Muscle layer of duodenum (tissue), 2 donors: ENCODE results near the gene ZDHHC11.
"Not testable (repeated sequence)": the region's sequence is repeated elsewhere in the genome, so short reads cannot be mapped to it uniquely, and the experiment has no call there.

Source experiments
- H3K27ac ChIP-seq: one replicate; pipeline ENCODE4 v1.7.0; 2013; ENCODE audit warnings: mild to moderate bottlenecking, low read length
- H3K27me3 ChIP-seq: one replicate; pipeline ENCODE4 v1.7.0; 2013; ENCODE audit warnings: low read depth, mild to moderate bottlenecking, control low read depth, low read length
- H3K36me3 ChIP-seq, 2 donors: one replicate each; pipeline ENCODE4 v1.7.0; 2013; ENCODE audit warnings: low read length in 2 of 2, control low read depth in 1 of 2, mild to moderate bottlenecking in 1 of 2; ENCODE audit not compliant: insufficient read depth in 2 of 2, control insufficient read depth in 1 of 2
- H3K4me1 ChIP-seq, 2 donors: one replicate each; pipeline ENCODE4 v1.7.0; 2013; ENCODE audit warnings: low read length in 2 of 2, mild to moderate bottlenecking in 2 of 2, control low read depth in 1 of 2, moderate library complexity in 1 of 2; ENCODE audit not compliant: insufficient read depth in 2 of 2, control insufficient read depth in 1 of 2
- H3K4me3 ChIP-seq, 2 donors: one replicate each; pipeline ENCODE4 v1.7.0; 2013; ENCODE audit warnings: low read length in 2 of 2, low read depth in 1 of 2, mild to moderate bottlenecking in 1 of 2
- H3K9me3 ChIP-seq, 2 donors: one replicate each; pipeline ENCODE4 v1.7.0; 2013; ENCODE audit warnings: low read length in 2 of 2, control low read depth in 1 of 2, mild to moderate bottlenecking in 1 of 2; ENCODE audit not compliant: control insufficient read depth in 1 of 2
- donor health status: healthy.

Gene ZDHHC11

DNA sequence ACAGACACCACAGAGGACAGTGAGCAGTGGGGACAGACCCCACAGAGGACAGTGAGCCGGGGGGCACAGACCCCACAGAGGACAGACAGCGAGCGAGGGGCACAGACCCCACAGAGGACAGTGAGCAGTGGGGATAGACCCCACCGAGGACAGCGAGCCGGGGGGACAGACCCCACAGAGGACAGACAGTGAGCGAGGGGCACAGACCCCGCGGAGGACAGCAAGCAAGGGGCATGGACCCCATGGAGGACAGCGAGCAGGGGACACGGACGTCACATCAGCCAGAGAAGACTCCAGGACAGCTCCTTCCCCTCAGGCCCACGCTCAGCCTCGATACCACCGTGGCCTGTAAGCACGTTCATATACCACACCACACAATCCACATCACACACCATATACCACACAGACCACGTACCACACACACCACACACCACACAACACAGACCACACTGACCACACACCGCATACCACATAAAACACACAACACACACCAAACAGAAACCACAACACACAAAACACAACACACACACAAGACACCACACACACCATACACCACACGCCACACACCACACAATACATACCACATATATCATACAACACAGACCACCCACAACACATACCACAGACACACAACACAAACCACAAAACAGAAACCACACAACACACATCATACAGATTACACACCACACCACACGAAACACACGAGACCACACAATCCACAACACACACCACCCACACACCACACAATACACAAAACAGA, 5.2 kb upstream of the ZDHHC11 start:
- Histone ChIP-seq H3K4me3 (no peak overlapping the region), H3K36me3 (peaks cover 0 to 12% of the 10 kb centered on the region in 2 donors), H3K27me3 (no peaks in the 10 kb centered on the region), H3K9me3 (no peaks in the 10 kb centered on the region), H3K27ac (no peak overlapping the region), H3K4me1 (peaks cover 0 to under 1% of the 10 kb centered on the region in 2 donors)

GRCh38 chr5:854966-855743, 4.4 kb upstream of the ZDHHC11 start:
- Histone ChIP-seq H3K27ac (no peak overlapping the region), H3K36me3 (peaks cover 0 to 5% of the 10 kb centered on the region in 2 donors), H3K4me3 (no peak overlapping the region), H3K4me1 (peaks cover 0 to 5% of the 10 kb centered on the region in 2 donors), H3K27me3 (no peaks in the 10 kb centered on the region), H3K9me3 (no peaks in the 10 kb centered on the region)

DNA sequence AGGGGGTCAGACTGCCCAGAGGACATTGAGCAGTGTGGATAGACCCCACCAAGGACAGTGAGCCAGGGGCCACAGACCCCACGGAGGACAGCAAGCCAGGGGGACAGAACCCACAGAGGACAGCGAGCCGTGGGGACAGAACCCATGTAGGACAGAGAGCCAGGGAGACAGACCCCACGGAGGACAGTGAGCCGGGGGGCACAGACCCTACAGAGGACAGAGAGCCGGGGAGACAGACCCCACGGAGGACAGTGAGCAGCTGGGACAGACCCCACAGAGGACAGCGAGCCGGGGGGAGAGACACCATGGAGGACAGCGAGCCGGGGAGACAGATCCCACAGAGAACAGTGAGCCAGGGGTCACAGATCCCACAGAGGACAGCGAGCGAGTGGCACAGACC, 3.4 kb upstream of the ZDHHC11 start:
- no peaks in the 10 kb centered on the region for H3K36me3 ChIP-seq
- no peak overlapping the region for H3K4me3 ChIP-seq
- peaks cover 0 to 13% of the 10 kb centered on the region in 2 donors for H3K4me1 ChIP-seq
- no peaks in the 10 kb centered on the region for H3K27me3 ChIP-seq
- H3K9me3 ChIP-seq = no peaks in the 10 kb centered on the region
- H3K27ac ChIP-seq = no peak overlapping the region

DNA sequence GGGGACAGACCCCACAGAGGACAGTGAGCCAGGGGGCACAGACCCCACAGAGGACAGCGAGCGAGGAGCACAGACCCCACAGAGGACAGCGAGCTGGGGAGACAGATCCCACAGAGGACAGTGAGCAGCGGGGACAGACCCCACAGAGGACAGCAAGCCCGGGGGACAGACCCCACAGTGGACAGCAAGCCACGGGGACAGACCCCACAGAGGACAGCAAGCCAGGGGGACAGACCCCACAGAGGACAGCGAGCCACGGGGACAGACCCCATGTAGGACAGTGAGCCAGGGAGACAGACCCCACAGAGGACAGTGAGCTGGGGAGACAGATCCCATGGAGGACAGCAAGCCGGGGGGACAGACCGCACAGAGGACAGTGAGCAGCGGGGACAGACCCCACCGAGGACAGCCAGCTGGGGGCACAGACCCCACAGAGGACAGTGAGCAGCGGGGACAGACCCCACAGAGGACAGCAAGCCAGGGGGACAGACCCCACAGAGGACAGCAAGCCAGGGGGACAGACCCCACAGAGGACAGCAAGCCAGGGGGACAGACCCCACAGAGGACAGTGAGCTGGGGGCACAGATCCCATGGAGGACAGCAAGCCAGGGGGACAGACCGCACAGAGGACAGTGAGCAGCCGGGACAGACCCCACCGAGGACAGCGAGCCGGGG, 2.8 kb upstream of the ZDHHC11 start:
- H3K4me3 ChIP-seq, H3K9me3 ChIP-seq, H3K27me3 ChIP-seq, H3K27ac ChIP-seq, H3K36me3 ChIP-seq: not testable (repeated sequence)
- peaks cover 0 to 13% of the 10 kb centered on the region in 2 donors for H3K4me1 ChIP-seq

GRCh38 chr5:852431-853401, 1.9 kb upstream of the ZDHHC11 start:
- Histone ChIP-seq H3K4me3 (no peak overlapping the region), H3K27ac (no peak overlapping the region), H3K27me3 (no peaks in the 10 kb centered on the region), H3K4me1 (peaks cover 0 to 13% of the 10 kb centered on the region in 2 donors), H3K9me3 (no peaks in the 10 kb centered on the region), H3K36me3 (no peaks in the 10 kb centered on the region)

DNA sequence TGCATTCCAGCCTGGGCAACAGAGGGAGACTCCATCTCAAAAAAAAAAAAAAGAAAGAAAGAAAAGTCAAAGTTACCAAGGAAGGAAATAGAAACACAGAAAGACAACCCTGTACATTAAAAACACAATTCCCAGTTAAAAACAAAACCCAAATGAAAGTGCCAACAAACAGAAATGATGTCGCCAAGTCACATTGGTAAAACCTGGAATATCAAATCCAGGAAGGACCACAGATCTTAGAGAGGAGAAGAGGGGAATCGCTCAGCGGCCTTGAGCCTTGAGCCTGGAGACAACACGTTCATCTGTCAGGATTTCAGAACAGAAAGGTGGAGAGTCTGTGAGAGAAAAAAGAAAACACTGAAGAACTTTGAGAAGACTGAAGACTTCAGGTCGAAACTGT, 1.2 kb upstream of the ZDHHC11 start:
- no peaks in the 10 kb centered on the region for H3K36me3 ChIP-seq
- peaks cover 0 to 13% of the 10 kb centered on the region in 2 donors for H3K4me1 ChIP-seq
- H3K27me3 ChIP-seq = no peaks in the 10 kb centered on the region
- no peaks in the 10 kb centered on the region for H3K9me3 ChIP-seq
- H3K27ac ChIP-seq = no peak overlapping the region
- H3K4me3 ChIP-seq = no peak overlapping the region

DNA sequence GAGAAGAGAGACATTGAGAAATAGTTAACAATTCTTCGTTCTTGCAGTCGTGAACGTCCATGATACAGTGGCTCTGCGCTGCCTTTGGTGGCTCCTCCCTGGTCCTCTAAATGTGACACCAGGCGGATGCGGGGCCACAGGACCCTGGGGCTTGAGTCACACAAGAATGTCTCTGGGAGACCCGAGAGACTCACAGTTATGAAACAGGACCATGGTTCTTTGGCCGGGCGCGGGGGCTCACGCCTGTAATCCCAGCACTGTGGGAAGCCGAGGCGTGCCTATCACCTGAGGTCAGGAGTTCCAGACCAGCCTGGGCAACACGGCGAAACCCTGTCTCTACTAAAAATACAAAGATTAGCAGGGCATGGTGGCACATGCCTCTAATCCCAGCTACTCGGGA, 767 bp upstream of the ZDHHC11 start:
- H3K27ac ChIP-seq = no peak overlapping the region
- no peak overlapping the region for H3K4me3 ChIP-seq
- no peaks in the 10 kb centered on the region for H3K9me3 ChIP-seq
- no peaks in the 10 kb centered on the region for H3K27me3 ChIP-seq
- no peaks in the 10 kb centered on the region for H3K36me3 ChIP-seq
- H3K4me1 ChIP-seq = peaks cover 0 to 13% of the 10 kb centered on the region in 2 donors

- no peaks in the 10 kb centered on the region for H3K27me3 ChIP-seq
- H3K9me3 ChIP-seq = no peaks in the 10 kb centered on the region
These were observed 290 bp upstream of the ZDHHC11 start for GRCh38 chr5:851076-851475.

DNA sequence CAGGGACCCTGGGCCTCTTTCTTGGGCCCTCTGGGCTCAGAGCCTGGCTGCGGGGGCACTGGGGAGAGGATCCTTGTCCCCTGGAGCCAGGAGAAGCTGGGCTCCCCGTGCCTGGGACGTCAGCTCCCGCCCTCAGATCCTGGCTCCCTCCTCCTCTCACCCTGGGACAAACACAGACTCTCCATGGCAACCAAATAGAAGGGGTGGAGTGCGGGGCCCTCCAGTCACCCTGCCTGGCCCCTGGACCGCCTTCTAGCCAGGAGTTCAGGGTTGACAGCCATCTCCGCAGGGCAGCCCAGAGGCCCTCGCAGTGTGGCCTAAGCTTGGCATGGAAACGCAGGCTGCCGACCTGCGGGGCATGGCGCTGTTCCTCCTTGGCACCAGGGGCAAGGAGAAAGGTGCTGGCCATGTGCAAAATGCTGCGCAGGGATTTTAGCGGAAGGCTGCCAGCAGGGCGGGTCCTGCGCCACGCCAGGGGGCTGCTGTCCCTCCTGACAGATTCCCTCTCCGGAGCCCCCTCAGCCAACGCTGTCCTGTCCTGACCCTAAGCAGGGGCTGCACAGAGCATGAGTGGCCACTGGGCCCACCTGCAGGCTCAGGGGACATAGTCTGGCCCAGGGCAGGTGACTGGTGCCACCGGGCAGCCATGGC, 1.0 kb downstream of the ZDHHC11 start:
- Histone ChIP-seq H3K36me3 (no peaks in the 10 kb centered on the region), H3K27me3 (no peaks in the 10 kb centered on the region), H3K4me3 (peak overlapping the region in 1 of 2 donors; percentile 48), H3K4me1 (peaks cover 0 to 13% of the 10 kb centered on the region in 2 donors), H3K27ac (no peak overlapping the region), H3K9me3 (no peaks in the 10 kb centered on the region)

More at GRCh38 chr5:851076-851475, 290 bp upstream of the ZDHHC11 start:
- Histone ChIP-seq H3K4me1 (peaks cover 0 to 13% of the 10 kb centered on the region in 2 donors), H3K4me3 (no peak overlapping the region), H3K36me3 (no peaks in the 10 kb centered on the region), H3K27ac (no peak overlapping the region)

DNA sequence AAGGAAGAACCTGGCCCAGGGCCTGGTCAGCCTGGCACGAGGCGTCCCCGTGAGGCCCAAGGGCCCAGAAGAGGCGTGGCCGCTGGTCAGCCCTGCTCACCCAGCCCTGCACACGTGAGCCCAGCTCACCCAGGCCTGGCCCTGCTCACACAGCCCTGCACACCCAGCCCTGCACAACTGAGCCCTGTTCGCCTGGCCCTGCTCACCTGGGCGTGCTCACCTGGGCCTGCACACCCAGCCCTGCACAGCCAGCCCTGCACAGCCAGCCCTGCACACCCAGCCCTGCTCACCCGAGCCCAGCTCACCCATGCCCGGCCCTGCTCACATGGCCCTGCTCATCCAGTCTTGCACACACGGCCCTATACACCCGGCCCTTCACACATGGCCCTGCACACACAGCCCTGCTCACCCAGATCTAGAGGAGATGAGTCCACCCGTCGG, 2.1 kb downstream of the ZDHHC11 start:
- no peak overlapping the region for H3K4me3 ChIP-seq
- no peaks in the 10 kb centered on the region for H3K9me3 ChIP-seq
- H3K36me3 ChIP-seq = no peaks in the 10 kb centered on the region
- H3K27ac ChIP-seq = no peak overlapping the region
- H3K27me3 ChIP-seq = no peaks in the 10 kb centered on the region
- peaks cover 0 to 13% of the 10 kb centered on the region in 2 donors for H3K4me1 ChIP-seq
